Hematopoietic multipotent progenitor cell treated with erythropoietin and hydrocortisone succinate and interleukin-3 and kit ligand, for 4 days (in vitro differentiated cells): ENCODE results near the gene NDST1.
A peak's percentile ranks its signal among the peaks of the same experiment; 100 is the strongest.

ENCODE experiments used
- DNase-seq: peaks from one replicate; pipeline ENCODE4 v3.0.0-alpha.2; 2015

Gene NDST1

DNA sequence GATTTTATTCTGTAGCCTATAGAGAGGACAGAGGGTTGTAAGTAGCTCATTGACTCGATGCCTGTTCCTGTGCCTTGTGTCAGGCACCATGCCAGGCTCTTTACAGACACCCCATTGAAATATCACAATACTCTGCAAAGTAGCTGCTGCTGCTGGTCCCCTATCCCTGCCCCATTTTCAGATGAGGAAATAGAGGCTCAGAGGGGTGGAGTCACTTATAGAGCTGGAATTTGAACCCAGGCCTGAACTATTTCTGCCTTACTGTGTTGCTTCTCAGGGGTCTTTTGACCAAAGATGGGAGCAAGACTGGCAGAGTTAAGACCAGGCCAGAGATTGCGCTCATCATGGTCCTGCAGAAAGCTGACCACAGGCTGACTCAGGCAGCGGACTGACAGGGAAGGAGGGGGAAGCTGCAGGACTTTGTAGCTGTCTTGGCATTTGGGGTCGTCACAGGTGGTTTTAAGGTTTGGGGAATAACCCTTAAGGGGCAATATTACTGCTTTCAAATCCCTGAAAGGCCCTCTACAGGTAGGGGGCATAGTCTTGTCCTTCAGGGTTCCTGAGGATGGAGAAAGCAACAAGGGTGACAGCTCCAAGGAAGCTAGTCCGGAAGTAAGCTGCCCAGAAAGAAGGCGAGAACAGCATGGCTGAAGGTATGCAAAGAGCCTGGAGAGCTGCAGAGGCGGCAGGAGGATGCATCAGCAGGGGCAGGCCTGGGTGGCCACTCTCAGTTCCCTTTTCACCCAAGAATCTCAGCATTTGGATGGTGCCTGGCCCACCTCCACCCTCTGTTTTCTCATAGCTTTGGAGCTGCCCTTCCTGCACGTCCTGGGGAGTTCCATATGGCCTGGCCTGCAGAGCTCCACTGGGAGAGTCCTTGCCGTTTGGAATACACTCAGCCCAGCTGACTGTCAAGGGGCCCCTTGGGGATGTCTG lies 18.3 kb upstream of the NDST1 start:
- no peak for DNase-seq

DNA sequence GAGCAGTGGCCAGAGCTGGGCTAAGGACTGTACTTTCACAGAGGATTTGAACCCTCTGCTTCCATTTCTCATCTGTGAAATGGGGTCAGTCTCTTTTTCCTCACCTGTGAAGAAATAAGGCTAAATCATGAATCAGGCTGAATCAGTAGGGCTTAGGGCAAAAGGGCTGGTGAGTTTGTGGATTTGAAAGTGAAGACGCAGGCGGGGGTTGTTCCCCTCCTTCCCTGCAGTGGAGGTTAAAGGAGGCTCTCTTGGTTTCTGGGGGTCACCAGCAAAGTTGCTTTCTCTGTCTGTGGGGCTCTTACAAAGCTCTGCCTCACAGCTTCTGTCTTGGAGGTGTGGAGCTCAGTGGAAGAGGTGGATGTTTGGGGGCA lies 17.6 kb upstream of the NDST1 start:
- DNase-seq = no peak

DNA sequence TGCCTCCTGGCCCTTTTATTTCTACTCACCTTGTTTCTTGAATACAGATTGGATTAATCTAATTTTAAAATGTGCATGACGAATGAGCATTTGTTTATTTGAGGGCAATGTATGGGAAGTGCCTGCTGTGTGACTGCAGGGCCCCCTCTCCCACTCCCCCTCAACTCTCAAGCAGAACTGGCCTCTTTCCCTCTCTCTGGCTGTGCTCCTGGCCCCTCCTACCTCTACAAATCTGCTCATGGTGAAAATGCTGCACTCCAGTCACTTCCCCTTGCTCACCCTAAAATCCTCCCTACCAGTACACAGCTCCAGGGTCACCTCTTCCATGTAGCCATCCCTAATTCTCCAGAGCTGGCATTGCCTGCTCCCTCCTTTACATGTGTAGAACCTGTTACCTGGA lies 17.2 kb upstream of the NDST1 start:
- peak; percentile 37 for DNase-seq

DNA sequence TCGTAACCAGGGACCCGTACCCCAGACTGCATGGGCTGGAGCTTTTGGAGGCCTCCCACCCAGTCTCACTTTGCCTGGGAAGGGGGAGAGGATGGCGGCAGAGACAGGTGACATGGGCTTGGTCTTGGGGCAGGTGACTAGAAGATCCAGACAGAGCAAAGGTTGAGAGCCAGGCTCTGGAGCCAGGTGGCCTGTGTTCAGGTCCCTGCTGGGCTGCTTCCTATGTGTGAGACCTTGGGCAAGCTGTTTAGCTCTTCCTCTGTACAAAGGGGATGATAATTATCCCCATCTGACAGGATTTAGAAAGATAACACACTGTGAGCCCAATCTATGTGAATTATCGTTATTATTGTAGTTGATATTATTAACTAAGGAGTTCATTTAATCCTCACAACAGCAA lies 16.1 kb upstream of the NDST1 start:
- no peak for DNase-seq

DNA sequence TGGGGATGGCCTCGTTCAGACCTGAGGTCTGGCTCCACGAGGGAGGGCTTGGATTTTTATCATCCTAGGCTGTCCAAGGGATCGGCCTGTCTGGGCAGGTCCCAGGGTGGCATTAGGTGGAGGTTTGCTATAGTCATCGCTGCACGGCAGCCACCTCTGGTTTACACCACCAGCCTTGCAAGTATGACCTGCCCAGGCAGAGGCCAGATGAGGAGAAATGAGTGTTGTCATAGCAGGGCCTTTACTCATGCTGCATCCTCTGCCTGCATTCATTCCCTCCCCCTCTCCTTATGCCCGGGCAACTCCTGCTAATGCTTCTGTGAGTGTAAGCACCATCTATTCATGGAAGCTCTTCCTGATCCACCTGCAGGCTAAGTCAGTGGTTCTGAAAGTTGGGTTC lies 15.3 kb upstream of the NDST1 start:
- DNase-seq = no peak

DNA sequence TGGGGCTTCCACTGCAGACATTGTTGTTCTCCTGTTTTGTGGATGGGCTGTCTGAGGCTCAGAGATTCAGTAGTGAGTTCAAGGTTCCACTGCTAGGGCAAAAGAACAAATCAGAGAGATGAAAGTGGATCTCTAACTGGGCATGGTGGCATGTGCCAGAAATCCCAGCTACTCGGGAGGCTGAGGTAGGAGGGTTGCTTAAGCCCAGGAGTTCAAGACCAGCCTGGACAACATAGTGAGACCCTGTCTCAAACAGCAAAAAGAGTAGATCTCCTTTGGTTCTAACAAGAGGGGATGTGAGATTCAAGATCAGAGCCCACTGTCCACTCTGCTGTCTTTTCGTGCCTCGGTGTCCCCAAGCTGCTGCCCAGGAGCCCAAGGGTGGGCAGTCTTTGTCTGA lies 11.8 kb upstream of the NDST1 start:
- DNase-seq = no peak

DNA sequence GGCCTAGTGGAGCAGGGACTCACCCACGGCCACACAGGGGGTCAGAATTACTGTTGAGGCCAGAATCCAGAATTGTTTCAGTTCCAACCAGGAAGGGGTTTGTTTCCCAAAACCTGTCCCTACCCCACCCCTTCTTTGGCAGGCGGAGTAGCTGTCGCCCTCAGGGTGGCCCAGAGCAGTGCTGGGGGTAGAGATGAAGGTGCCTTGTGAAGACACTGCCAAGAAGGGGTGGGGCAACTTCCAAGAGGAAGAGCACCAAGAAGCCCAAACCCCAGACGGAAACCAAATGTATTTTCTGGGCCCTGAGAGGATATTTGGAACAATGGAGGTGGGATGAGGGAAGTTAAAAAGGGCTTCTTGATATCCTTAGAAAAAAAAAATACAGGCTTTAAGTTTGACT lies 11.4 kb upstream of the NDST1 start:
- DNase-seq = no peak

DNA sequence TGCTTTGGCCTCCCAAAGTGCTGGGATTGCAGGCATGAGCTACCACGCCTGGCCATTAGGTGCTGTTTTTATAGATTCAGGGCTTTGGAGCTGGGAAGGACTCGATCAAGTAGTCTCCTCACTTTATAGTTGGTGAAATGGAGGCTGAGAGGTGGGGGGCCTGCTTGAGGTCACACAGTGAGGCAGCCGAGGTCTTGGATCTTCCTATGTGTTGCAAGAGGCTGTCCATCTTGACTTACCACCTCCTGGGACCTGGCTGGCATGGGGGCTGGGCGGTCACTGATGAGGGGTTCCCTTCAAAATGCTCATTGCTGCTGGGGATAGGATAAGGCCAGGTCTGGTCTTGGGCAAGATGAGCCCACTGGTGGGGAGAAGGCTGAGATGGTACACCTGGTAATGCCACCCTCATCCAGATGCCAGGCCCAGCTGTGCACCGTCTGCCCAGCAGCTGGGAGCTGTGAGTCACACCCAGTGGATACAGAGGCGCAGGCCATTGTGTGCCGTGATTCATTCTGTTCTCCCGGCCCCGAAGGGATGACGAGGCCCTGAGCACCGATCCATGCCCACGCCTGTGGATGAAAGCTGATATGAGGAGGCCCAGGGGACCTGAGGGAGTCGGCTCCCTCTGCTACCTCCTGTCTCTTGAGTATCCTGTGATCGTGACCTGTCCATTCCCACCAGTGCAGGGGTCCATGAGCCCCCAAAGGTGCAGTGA lies 10.5 kb upstream of the NDST1 start:
- no peak for DNase-seq

DNA sequence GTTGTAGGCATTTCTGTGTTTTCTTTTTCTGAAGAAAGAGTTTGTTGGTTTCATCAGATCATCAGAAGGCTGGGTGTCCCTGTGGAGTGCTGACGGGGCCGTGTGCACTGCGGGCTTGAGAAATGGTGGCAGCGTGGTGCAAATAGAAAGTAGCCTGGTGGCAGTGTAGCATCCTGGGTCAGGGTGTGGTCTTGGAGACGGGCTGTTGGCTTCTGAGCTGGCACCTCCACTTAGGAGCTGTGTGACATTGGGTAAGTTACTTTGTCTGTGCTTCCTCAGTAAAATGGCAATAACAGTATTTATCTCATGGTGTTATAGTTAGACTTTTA lies 10.0 kb upstream of the NDST1 start:
- DNase-seq = no peak

DNA sequence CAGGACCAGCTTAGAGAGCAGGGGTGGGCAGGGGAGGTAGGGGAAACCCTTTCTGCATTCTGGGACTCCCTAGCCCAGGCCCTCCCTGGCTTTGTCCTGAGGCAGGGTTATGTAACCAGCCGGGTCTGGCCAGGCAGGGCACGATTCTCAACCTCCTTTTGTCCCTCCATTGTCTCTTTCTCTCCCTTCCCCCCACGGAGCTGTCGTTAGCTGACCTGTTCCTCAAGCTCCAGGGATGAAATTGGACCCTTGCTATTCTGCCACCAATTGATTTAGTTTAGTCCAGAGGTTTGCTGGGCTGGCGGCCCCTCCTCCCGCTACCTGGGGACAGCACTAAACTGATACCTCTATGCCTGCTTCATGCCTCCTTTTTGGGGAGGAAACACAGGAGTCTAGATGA lies 9.4 kb upstream of the NDST1 start:
- DNase-seq = no peak

DNA sequence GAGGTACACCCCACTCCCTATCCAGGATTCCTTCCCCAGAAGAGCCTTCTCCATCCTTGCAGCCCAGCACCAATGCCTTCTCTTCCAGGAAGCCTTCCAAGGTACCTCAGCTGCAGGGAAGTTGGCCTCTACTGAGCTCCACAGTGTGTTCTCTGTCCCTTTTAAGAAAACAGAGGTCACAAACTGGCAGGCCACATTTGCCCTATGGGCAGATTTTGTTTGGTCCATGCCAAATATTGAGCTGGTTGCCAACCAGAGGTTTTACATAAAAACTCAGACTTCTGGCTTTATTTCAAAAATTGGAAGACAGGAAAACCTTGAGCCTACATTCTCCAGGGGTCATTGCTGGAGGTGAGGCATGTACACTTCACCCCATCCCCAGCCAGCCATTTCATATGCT lies 9.0 kb upstream of the NDST1 start:
- no peak for DNase-seq

DNA sequence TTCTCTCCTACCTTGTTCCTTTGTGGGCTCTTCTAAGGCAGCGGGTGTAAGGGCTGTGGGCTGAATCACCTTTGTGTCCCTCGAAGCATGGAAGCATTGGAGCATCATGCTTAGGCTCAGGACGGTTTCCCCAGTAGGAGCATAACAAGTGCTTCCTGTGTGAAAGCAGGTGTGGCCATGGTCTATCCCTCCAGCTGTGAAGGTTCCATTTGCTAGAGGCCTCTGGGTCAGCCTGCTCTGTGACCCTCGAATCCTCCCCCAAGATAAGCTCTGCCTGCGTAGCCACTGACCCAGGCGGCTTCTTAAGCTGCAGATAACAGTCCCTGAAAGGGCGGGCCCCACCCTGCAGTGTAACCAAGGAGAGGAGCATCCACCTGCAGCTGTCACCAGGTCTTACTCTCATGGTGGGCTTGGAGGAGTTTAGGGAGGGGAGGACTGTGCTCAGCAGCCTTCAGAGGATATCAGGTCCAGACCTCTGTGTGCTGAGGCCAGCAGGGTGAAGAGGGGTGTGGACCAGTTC lies 8.4 kb upstream of the NDST1 start:
- peak; percentile 51 for DNase-seq

DNA sequence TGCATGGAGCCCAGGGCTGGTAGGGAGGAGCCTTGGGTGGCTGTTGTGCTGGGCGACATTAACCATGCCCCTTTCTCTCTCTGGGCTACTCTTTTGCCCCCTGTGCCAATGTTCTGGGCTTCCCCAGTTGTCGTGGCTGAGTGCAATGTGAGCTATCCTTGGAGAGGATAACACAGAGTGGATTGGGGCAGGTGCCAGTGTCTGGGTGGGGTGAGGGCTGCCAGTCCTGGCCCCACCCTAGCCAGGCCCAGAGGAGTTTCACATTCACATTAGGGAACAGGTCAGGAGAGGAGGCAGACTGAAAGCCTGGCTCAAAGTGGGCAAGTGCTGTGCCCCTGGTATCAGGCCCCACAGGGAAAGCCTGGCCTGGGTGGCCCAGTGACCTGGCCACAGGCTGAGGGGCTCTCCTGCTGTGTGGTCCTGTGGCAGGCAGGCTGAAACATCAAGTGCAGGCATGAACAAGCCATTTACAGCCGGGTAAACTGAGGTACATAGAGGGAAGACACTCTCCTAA lies 7.5 kb upstream of the NDST1 start:
- DNase-seq = no peak

DNA sequence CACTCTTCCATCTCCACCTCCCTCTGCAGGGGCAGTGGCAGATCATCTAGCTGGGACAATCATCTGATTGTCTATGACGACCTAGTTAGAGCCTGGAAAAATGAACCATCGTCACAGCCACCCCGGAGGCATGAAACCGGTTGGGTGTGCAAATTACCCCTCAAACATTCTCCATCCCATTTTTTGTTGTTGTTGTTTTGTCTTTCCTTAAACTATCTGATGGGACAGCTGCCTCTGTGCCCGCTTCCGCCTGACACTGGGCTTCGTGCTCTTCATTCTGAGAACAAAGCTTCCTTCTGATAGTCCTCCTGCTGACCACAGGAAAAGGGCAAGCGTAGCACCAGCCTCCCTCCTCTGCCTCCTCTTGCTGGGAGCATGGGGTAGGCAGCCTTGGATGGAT lies 7.0 kb upstream of the NDST1 start:
- DNase-seq = no peak

DNA sequence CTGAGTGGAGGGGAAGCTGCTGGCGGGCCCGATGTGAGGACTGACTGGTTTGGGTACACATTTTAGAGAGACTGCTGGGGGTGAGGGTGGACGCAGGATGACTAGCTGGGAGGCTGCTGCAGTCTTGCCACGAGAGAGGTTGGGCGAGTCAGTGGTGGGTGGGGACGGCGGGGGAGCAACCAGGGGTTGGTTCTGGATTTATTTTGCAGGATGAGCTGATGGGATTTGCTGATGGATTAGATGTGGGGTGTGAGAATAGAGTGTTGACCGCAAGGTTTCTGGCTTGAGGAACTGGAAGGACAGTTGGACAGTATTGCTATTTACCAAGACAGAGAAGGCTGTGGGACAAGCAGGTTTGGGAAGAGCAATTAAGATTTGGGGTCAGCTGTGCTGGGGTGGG lies 5.8 kb upstream of the NDST1 start:
- no peak for DNase-seq

DNA sequence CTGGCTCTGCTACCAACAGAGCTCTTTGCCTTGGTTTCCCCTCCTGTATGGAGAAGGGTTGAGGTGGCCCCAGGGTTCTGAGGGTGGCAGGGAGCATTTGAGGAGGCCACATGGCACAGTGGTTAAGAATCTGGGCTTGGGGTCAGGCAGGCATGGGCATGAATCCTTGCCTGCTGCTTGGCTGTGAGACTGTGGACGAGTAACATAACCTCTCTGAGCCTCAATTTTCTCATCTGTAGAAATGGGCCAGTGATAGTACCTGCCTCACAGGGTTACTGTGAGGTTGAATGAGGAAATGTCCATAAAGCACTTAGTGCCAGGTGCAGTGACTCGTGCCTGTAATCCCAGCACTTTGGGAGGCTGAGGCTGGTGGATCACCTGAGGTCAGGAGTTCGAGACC lies 5.1 kb upstream of the NDST1 start:
- DNase-seq = no peak

DNA sequence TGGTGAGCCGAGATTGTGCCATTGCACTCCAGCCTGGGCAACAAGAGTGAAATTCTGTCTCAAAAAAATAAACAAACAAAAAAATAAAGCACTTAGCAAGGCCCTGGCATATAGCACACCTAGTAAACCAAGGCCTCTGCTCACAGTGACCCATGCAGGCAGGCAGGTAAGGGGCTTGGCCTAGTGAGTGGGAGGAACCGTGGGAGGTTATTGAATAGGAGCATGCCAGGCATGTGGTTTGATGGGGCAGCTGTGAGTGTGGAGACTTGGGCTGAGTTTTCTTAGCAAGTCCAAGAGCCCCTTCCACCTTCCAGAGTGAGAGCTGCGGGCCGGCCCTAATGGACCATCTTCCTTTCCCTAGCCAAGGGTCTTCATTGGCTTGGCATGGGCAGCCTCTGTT lies 4.5 kb upstream of the NDST1 start:
- DNase-seq = no peak

DNA sequence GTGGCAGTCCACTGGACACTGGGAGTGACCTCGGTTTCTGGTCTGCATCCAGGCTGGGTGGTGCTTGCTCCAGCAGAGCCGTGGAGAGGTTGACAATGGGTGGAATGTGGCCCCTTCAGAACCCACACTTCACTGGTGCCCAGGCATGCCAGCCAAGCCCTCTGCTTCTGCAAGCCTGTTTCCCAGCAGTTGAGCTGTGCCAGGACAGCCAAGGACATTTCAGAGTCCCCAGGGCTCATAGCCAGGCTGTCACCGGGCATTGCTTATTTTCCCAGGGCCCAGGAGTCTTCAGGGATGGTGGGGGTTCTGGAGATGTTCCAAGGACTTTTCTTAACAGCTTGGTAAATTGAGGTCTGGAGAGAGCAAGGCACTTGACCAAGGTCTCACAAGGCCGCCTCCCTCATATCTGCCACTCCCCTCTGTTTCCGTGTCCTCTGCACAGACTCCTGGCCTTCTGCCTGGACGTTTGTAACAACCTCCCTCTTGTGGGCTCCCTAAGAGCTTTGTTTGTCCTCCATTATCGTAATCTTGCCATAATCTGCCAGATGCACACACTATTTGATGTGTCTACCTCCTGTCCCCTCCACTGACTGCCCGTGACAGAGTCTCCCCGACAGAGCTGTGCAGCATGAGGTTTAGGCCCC lies 3.8 kb upstream of the NDST1 start:
- peak; percentile 56 for DNase-seq

DNA sequence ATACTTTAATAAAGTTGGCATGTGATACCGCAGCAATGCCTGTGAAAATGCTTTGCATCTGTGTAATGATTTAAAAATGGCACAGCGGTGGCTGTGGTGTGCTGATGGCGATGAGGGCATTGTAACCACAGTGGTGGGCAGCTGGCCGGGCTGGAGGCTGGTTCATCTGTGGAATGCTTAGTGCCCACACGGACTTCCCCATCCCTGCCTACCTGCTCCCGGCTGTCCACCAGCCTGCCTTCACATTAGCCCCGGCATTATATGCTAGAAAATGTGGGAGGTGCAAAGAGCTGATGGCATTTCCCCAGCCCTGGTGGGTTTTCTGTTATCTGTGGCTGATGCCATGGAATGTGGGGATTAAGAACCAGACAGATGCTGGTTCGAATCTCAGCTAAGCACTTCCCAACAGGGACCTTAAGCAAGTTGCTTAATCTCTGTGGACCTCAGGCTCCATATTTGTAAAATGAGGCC lies 2.9 kb upstream of the NDST1 start:
- no peak for DNase-seq

DNA sequence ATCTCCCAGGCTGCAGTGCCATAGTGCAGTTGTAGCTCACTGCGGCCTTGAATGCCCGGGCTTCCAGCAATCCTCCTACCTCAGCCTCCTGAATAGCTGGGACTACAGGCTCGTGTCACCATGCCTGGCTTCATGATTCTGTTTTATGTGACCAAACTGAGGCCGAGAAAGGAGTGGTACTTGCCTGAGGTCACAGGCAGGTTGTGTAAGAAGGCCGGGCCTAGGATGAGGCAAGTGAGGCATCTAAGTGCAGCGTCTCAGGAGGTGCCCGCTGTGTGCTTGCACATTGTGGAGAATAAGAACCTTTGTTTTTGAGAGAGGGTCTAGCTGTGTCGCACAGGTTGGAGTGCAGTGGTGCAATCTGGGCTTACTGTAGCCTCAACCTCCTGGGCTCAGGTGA lies 2.1 kb upstream of the NDST1 start:
- DNase-seq = no peak

DNA sequence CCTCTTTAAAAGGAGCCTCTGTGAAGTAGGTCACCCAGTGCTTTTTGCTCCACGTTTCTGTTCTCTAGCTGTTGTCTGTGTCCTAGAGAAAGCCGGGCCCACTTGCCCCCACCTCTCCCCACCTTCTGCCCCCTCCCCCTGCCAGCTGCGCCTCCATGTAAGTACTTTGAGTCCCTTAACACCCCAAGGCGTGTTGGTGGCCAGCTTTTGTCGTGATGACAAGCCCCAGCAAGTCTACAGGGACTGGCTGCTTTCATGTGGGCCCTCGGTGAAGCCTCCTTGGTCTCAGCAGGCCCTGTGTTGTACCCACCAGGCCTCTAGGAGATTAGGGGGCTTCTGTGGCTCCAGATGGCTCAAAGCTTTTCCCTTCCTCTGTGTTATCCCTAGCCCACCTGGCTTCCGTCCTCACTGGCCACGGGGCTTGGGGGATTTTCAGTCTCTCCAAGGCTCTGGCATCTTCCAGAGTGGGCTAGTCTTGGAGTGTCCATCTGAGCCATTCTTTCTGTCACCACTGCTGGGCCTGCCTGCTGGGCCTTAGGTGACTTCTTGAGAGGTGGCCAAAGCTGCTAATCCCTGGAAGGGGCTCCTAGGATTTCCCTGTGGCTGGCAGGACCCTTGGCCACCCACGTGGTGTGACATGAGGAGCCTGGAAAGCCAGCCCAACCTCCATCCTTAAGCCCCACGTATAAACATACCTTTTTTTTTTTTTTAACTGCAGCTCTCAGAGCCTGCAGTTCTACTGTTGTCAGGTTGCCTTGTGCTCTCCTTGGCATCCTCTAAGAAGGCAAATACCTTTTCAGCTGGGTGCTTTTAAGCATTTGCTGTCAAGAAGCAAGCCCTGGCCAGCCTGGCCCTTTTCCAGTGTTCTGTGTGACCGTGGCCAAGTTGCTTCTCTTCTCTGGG lies 1.1 kb upstream of the NDST1 start:
- DNase-seq = no peak

DNA sequence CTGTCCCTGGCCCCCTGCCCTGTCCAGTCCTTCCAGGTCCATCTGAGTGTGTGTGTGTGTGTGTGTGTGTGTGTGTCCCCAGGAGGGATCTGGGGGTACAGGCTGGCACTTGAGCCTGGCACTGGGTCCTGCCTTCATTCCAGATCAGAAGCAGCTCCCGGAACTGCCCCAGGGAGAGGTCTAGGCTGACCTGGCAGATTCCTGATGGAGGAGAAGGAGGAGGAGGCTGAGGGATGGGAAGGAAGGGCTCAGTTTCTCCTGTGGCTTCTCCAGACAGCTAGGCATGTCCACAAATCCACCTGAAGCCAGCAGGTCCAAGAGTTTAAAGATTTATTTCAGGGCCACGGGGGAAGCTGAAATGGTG lies 328 bp downstream of the NDST1 start:
- DNase-seq = no peak

DNA sequence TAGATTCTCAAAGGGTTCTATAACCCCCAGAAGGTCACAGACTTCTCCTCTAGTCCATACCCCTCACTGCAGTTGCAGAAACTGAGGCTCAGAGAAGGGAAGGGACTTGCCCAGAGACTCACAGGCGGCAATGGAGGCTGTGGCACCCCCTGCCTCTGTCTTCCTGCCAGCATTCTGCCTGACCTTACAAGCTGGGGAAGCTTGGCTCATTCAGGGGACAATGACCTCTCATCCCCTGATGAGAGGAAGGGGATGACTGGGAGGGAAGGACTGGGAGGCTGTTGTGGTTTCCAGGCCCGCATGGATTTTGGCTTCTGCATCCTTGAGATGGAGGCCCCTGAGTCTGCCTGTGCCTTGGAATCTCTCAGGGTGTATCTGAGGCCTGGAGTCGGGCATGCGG lies 897 bp downstream of the NDST1 start:
- DNase-seq = no peak
